ENCODE data around the gene PTPRG.
"Not testable (repeated sequence)": the region's sequence is repeated elsewhere in the genome, so short reads cannot be mapped to it uniquely, and the experiment has no call there.

Gene PTPRG

GRCh38 chr3:61561374-61562041, at the start of gene PTPRG:
PTPRG (plus strand) TSS chr3:61561571; CDS start chr3:61562288, 717 bp downstream.
- peak in 1 of 3 experiments; percentile 27 for DNase-seq (ENCODE audit: low read depth in 3 of 3)

GRCh38 chr3:61518590-61518989, 42.8 kb upstream of the PTPRG start:
- no peak for DNase-seq (ENCODE audit: low read depth in 3 of 3)

- peak in 1 of 3 experiments; percentile 36 for DNase-seq (ENCODE audit: low read depth in 3 of 3)
Observed at GRCh38 chr3:61520966-61521628, 40.3 kb upstream of the PTPRG start.

GRCh38 chr3:61522060-61522459, 39.3 kb upstream of the PTPRG start:
- DNase-seq (ENCODE audit: low read depth in 3 of 3) = no peak

- DNase-seq (ENCODE audit: low read depth in 3 of 3) = no peak
Observed at GRCh38 chr3:61522626-61523025, 38.7 kb upstream of the PTPRG start.

GRCh38 chr3:61524933-61525332, 36.4 kb upstream of the PTPRG start:
- DNase-seq (ENCODE audit: low read depth in 3 of 3) = no peak

GRCh38 chr3:61526308-61526707, 35.1 kb upstream of the PTPRG start:
- no peak for DNase-seq (ENCODE audit: low read depth in 3 of 3)

- DNase-seq (ENCODE audit: low read depth in 3 of 3) = no peak
Observed at GRCh38 chr3:61527011-61527410, 34.4 kb upstream of the PTPRG start.

- DNase-seq (ENCODE audit: low read depth in 3 of 3) = no peak
Observed at GRCh38 chr3:61530355-61530754, 31.0 kb upstream of the PTPRG start.

- no peak for DNase-seq (ENCODE audit: low read depth in 3 of 3)
Observed at GRCh38 chr3:61531528-61531927, 29.8 kb upstream of the PTPRG start.

- no peak for DNase-seq (ENCODE audit: low read depth in 3 of 3)
Observed at GRCh38 chr3:61532739-61533500, 28.5 kb upstream of the PTPRG start.

- DNase-seq (ENCODE audit: low read depth in 3 of 3) = no peak
Observed at GRCh38 chr3:61535826-61536225, 25.5 kb upstream of the PTPRG start.

GRCh38 chr3:61537366-61537765, 24.0 kb upstream of the PTPRG start:
- no peak for DNase-seq (ENCODE audit: low read depth in 3 of 3)

GRCh38 chr3:61538486-61538885, 22.9 kb upstream of the PTPRG start:
- no peak for DNase-seq (ENCODE audit: low read depth in 3 of 3)

GRCh38 chr3:61541694-61542093, 19.7 kb upstream of the PTPRG start:
- DNase-seq (ENCODE audit: low read depth in 3 of 3) = no peak

- DNase-seq (ENCODE audit: low read depth in 3 of 3) = no peak
Observed at GRCh38 chr3:61545716-61546115, 15.7 kb upstream of the PTPRG start.

GRCh38 chr3:61547625-61548024, 13.7 kb upstream of the PTPRG start:
- DNase-seq (ENCODE audit: low read depth in 3 of 3) = no peak

- DNase-seq (ENCODE audit: low read depth in 3 of 3) = not testable (repeated sequence)
Observed at GRCh38 chr3:61552704-61553103, 8.7 kb upstream of the PTPRG start.

GRCh38 chr3:61559136-61559731, 2.1 kb upstream of the PTPRG start:
- no peak for DNase-seq (ENCODE audit: low read depth in 3 of 3)

- peak in 1 of 3 experiments; percentile 30 for DNase-seq (ENCODE audit: low read depth in 3 of 3)
Observed at GRCh38 chr3:61560517-61561373, 626 bp upstream of the PTPRG start.

- no peak for DNase-seq (ENCODE audit: low read depth in 3 of 3)
Observed at GRCh38 chr3:61562042-61562720, 810 bp downstream of the PTPRG start.

Data from stimulated activated CD4-positive, alpha-beta T cell treated with anti-CD3 and anti-CD28 coated beads, TNF-alpha, amount 100 ng/mL, for 24 hours (primary cell).